Measurements from ENCODE around the gene OR14I1. TPM values are rescaled to one million over a fixed set of nuclear protein-coding genes. Genes with fewer than 3 reads are reported as not detected.

The OR14I1 gene
- total RNA-seq: not detected in 2 replicates

GRCh38 chr1:248702714-248703113 is at the start of gene OR14I1:
TSS of gene OR14I1 (minus strand) at chr1:248702766.

GRCh38 chr1:248655354-248655753 is 47.2 kb downstream of the OR14I1 start, which contains the start of gene OR2T27:
TSS of gene OR2T27 (minus strand) at chr1:248655528. CDS start at chr1:248650884, 4,644 bp downstream.

Small RNA genes within 50 kb of the gene (small RNA-seq; reads per million reads assigned to genes)
- gene AHCYP8 (ENCODE audit: low replicate concordance): not detected

Other genes with a start within 250 kb of the OR14I1 start
- gene OR2T3, start 229.4 kb downstream of the OR14I1 start, total RNA-seq: not detected in 2 replicates
- gene OR2T5, start 214.2 kb downstream of the OR14I1 start, total RNA-seq: not detected in 2 replicates
- under 0.01 TPM in 1 of 2 replicates, not detected in the other for gene OR2G6, start 194.7 kb downstream of the OR14I1 start, total RNA-seq
- gene OR2T29, start 140.0 kb downstream of the OR14I1 start, total RNA-seq: not detected in 2 replicates
- not detected in 2 replicates for gene OR2T34, start 128.0 kb downstream of the OR14I1 start, total RNA-seq
- under 0.01 TPM in 1 of 2 replicates, not detected in the other for gene OR2T10, start 105.1 kb downstream of the OR14I1 start, total RNA-seq
- gene OR2T11, start 67.7 kb downstream of the OR14I1 start, total RNA-seq: not detected in 2 replicates
- gene OR2T35, start 57.5 kb downstream of the OR14I1 start, total RNA-seq: not detected in 2 replicates
- not detected in 2 replicates for gene OR2T27, start 47.2 kb downstream of the OR14I1 start, total RNA-seq
- gene LYPD8, start 53.0 kb upstream of the OR14I1 start, total RNA-seq: 0.14 TPM in 1 of 2 replicates, not detected in the other
- gene SH3BP5L, start 123.1 kb upstream of the OR14I1 start, total RNA-seq: 29.3 and 42.7 TPM in 2 replicates
- gene ZNF672, start 135.5 kb upstream of the OR14I1 start, total RNA-seq: 22.1 and 24.8 TPM in 2 replicates
- gene ZNF692, start 156.3 kb upstream of the OR14I1 start, total RNA-seq: 9.6 and 21.2 TPM in 2 replicates
- 3.7 and 6.0 TPM in 2 replicates for gene PGBD2, start 203.5 kb upstream of the OR14I1 start, total RNA-seq